AG09309 (cell line): ENCODE data around the gene NUP214.

Source experiments
- DNase-seq: peaks from one replicate; pipeline ENCODE4 v3.0.0-alpha.2; 2010; ENCODE audit warnings: low read depth
- H3K4me3 ChIP-seq: 2 replicates; pipeline ENCODE4 v1.5.1; 2011; ENCODE audit warnings: mild to moderate bottlenecking, low read depth, low read length, moderate library complexity; ENCODE audit not compliant: control insufficient read depth
- CTCF ChIP-seq: IDR thresholded peaks from 2 replicates; pipeline ENCODE4 v1.5.1; 2011; ENCODE audit warnings: mild to moderate bottlenecking, low read depth, low read length, inconsistent platforms; ENCODE audit not compliant: insufficient read depth, control insufficient read depth; ENCODE audit errors: missing control alignments

NUP214 gene

GRCh38 chr9:131178382-131178781, 53.0 kb downstream of the NUP214 start:
- DNase-seq: no peak
- peak; percentile 96 for TF ChIP-seq CTCF
- no peak overlapping the region for H3K4me3 ChIP-seq

GRCh38 chr9:131178926-131179325, 53.5 kb downstream of the NUP214 start:
- DNase-seq: no peak
- no peak for TF ChIP-seq CTCF
- H3K4me3 ChIP-seq: no peak overlapping the region

- peak; percentile 75 for DNase-seq
- H3K4me3 ChIP-seq: no peak overlapping the region
- TF ChIP-seq CTCF: no peak
These were observed 54.3 kb downstream of the NUP214 start for GRCh38 chr9:131179561-131180219.

GRCh38 chr9:131180454-131180853, 55.1 kb downstream of the NUP214 start:
- H3K4me3 ChIP-seq: no peak overlapping the region
- peak; percentile 85 for DNase-seq
- TF ChIP-seq CTCF: no peak

- no peak for DNase-seq
- TF ChIP-seq CTCF: no peak
- H3K4me3 ChIP-seq: no peak overlapping the region
These were observed 55.8 kb downstream of the NUP214 start for GRCh38 chr9:131181091-131181681.

- TF ChIP-seq CTCF: no peak
- DNase-seq: no peak
- no peak overlapping the region for H3K4me3 ChIP-seq
These were observed 60.5 kb downstream of the NUP214 start for GRCh38 chr9:131185924-131186323.

- no peak for TF ChIP-seq CTCF
These were observed 61.2 kb downstream of the NUP214 start for GRCh38 chr9:131186622-131187021.

More at GRCh38 chr9:131186622-131187021, 61.2 kb downstream of the NUP214 start:
- DNase-seq: no peak
- H3K4me3 ChIP-seq: no peak overlapping the region
